HG03066 (cell line): ENCODE data around the gene TFG.
"Not testable (repeated sequence)": the region's sequence is repeated elsewhere in the genome, so short reads cannot be mapped to it uniquely, and the experiment has no call there.

Source experiments
- ATAC-seq: cut with Tn5 transposase; IDR thresholded peaks from one replicate; pipeline ENCODE4 v1.9.1; 2021; ENCODE audit warnings: low read depth; ENCODE audit not compliant: unreplicated experiment

The TFG gene

GRCh38 chr3:100708989-100709841 is at the start of gene TFG:
TSS of gene TFG (plus strand) at chr3:100709494. CDS start at chr3:100713686, 4,192 bp downstream.
- ATAC-seq, result peak; percentile 92

- ATAC-seq, result not testable (repeated sequence)
Measured at GRCh38 chr3:100661294-100661693, 48.0 kb upstream of the TFG start.

GRCh38 chr3:100662113-100662823 is 47.0 kb upstream of the TFG start:
- no peak for ATAC-seq

- ATAC-seq, result no peak
Measured at GRCh38 chr3:100665230-100665629, 44.1 kb upstream of the TFG start.

GRCh38 chr3:100666699-100667098 is 42.6 kb upstream of the TFG start:
- ATAC-seq, result not testable (repeated sequence)

GRCh38 chr3:100667316-100667715 is 42.0 kb upstream of the TFG start:
- ATAC-seq, result not testable (repeated sequence)

- not testable (repeated sequence) for ATAC-seq
Measured at GRCh38 chr3:100670995-100671394, 38.3 kb upstream of the TFG start.

- no peak for ATAC-seq
Measured at GRCh38 chr3:100681496-100681895, 27.8 kb upstream of the TFG start.

GRCh38 chr3:100682056-100682853 is 27.0 kb upstream of the TFG start:
- ATAC-seq, result no peak

GRCh38 chr3:100682854-100683760 is 26.2 kb upstream of the TFG start:
- ATAC-seq, result no peak

- ATAC-seq, result no peak
Measured at GRCh38 chr3:100693225-100693624, 16.1 kb upstream of the TFG start.

GRCh38 chr3:100695696-100696095 is 13.6 kb upstream of the TFG start:
- no peak for ATAC-seq

GRCh38 chr3:100696161-100696560 is 13.1 kb upstream of the TFG start:
- no peak for ATAC-seq

GRCh38 chr3:100697172-100697571 is 12.1 kb upstream of the TFG start:
- no peak for ATAC-seq

- ATAC-seq, result no peak
Measured at GRCh38 chr3:100697723-100698285, 11.5 kb upstream of the TFG start.

- no peak for ATAC-seq
Measured at GRCh38 chr3:100698736-100699135, 10.6 kb upstream of the TFG start.

GRCh38 chr3:100700708-100701107 is 8.6 kb upstream of the TFG start:
- no peak for ATAC-seq

GRCh38 chr3:100702082-100702979 is 7.0 kb upstream of the TFG start:
- no peak for ATAC-seq

GRCh38 chr3:100702980-100703345 is 6.3 kb upstream of the TFG start:
- no peak for ATAC-seq
